SK-N-MC (cell line): ENCODE measurements around the gene CENPQ.

ENCODE experiments used
- EZH2 ChIP-seq: fragments of 200-600 bp; sonication (generic); IDR thresholded peaks from one replicate; pipeline ENCODE4 v1.6.1; 2017; ENCODE audit warnings: antibody characterized with exemption
- POLR2AphosphoS5 ChIP-seq: IDR thresholded peaks from 2 replicates; pipeline ENCODE4 v1.6.1; 2012; ENCODE audit warnings: mild to moderate bottlenecking, low read depth, low read length, borderline replicate concordance

DNA sequence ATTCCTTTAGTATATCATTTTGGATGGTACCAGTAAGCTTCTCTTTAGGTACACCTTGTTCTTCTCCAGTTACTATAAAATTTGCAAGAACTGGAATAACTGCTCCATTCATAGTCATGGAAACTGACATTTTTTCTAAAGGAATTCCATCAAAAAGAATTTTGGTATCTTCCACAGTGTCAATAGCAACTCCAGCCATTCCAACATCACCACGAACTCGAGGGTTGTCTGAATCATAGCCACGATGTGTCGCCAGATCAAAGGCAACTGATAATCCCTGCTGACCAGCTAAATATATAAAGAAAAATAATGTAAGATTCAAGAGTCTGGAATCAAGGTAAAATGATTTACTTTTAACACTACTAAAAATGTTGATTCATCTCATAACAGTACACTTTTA, 5.4 kb upstream of the CENPQ start:
- TF ChIP-seq EZH2 (no peak), POLR2AphosphoS5 (no peak)
